ENCODE measurements around the gene GJB6. TPM values are rescaled to one million over a fixed set of nuclear protein-coding genes. Genes with fewer than 3 reads are reported as not detected.
A peak's percentile ranks its signal among the peaks of the same experiment; 100 is the strongest.

The GJB6 gene
- total and polyA plus RNA-seq, 12 donors = 0.06 to 0.61 TPM; not detected in 10

DNA sequence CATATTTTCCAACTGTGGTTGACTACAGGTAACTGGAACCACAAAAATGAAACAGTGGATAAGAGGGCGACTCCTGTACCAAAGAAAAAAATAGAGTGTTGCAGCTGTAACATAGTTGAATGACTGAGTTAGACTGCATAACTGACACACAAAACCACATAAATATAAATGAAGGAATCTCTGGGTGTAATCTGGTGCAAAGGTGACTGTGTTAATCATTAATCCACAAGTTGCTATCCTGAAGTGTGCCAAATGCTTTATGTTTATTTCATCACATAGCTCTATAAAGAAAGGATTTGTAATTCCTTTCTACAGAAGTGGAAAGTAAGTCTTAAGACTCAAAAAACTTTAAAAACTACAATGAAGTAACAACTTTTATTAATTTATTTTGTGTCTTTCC lies 33.3 kb downstream of the GJB6 start:
- Histone ChIP-seq H3K4me1 (peaks cover 0 to 6% (median 5%) of the 10 kb centered on the region in 9 donors), H3K9me3 (peaks cover 0 to 23% (median 4%) of the 10 kb centered on the region in 11 donors), H3K36me3 (no peaks in the 10 kb centered on the region), H3K27me3 (peaks cover 5 to 49% (median 34%) of the 10 kb centered on the region in 7 donors), H3K27ac (no peak overlapping the region), H3K4me3 (no peak overlapping the region)
- DNase-seq (no peak), ATAC-seq (no peak)
- 83 to 89% methylated on average over 1 of the region's 1 CpG for WGBS, 2 donors
- intact Hi-C loops (cut with DNase I) = loop anchor here in 9 of 10 donors (5.0 to 10.0 kb wide), 6 partner anchors 269 to 726 kb away; no protein-coding TSS in a partner anchor
- TF ChIP-seq, protein P1, sequence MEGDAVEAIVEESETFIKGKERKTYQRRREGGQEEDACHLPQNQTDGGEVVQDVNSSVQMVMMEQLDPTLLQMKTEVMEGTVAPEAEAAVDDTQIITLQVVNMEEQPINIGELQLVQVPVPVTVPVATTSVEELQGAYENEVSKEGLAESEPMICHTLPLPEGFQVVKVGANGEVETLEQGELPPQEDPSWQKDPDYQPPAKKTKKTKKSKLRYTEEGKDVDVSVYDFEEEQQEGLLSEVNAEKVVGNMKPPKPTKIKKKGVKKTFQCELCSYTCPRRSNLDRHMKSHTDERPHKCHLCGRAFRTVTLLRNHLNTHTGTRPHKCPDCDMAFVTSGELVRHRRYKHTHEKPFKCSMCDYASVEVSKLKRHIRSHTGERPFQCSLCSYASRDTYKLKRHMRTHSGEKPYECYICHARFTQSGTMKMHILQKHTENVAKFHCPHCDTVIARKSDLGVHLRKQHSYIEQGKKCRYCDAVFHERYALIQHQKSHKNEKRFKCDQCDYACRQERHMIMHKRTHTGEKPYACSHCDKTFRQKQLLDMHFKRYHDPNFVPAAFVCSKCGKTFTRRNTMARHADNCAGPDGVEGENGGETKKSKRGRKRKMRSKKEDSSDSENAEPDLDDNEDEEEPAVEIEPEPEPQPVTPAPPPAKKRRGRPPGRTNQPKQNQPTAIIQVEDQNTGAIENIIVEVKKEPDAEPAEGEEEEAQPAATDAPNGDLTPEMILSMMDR (IDR thresholded peaks at IDR 0.05) = no peak

DNA sequence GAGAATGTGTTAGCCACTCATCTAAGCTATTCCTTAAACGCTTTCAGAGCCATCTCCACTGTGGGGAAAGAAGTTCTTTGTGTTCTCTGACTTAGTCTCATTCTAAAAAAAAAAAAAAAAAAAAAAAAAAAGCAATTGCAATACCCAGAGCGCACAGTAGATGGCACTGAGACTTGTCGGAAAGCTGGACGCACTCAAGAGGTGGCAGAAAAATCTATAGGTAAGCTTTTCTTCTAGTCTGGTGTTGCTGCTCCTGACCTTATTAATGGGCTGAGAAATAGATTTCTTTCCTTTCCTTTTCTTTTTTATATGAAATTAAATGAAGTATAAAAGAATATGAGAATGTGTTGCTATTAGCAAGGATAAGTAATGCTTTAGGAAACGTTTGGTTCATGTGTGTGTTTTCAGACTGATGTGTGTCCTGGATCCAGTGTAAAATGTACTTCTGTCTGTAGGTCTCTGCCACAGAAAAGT lies 34.7 kb downstream of the GJB6 start:
- 9 to 11% methylated on average over 5 of the region's 5 CpGs for WGBS, 2 donors
- H3K27ac ChIP-seq = no peak overlapping the region
- no peaks in the 10 kb centered on the region for H3K36me3 ChIP-seq
- DNase-seq = no peak
- ATAC-seq = peak in 4 of 8 donors; percentile 16 to 59 (median 42)
- H3K9me3 ChIP-seq = peaks cover 0 to 20% (median 4%) of the 10 kb centered on the region in 11 donors
- H3K27me3 ChIP-seq = peaks cover 16 to 58% (median 48%) of the 10 kb centered on the region in 7 donors
- H3K4me3 ChIP-seq = no peak overlapping the region
- TF ChIP-seq, protein P1 (IDR thresholded peaks at IDR 0.05) = peak; percentile 52 to 77 (median 72)
- H3K4me1 ChIP-seq = peaks cover 3 to 20% (median 19%) of the 10 kb centered on the region in 9 donors
- intact Hi-C loops (cut with DNase I) = loop anchor here in 9 of 10 donors (1.0 to 10.0 kb wide), 7 partner anchors 270 to 727 kb away; no protein-coding TSS in a partner anchor

DNA sequence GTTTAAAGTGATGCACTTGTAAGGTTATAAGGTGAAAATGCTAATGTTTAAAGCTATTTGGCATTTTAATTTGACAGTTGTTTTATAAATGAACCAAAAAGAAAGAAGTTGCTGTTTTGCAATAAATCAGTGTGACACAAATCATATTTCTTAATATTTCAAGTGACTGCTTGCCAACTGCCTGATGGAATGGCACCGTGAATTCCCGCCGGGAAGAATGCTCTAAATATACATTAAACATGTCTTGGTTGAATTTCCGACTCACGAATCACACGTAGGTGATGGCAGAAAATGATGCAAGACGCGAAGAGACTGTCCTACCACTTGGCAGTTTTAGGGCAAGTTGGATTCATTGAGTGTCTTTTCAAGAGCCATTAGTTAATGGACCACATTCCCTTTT lies 36.3 kb downstream of the GJB6 start:
- Histone ChIP-seq H3K27ac (no peak overlapping the region), H3K9me3 (peaks cover 0 to 6% (median 0%) of the 10 kb centered on the region in 11 donors), H3K36me3 (no peaks in the 10 kb centered on the region), H3K4me1 (peaks cover 3 to 30% (median 23%) of the 10 kb centered on the region in 9 donors), H3K4me3 (no peak overlapping the region), H3K27me3 (peaks cover 17 to 74% (median 61%) of the 10 kb centered on the region in 7 donors)
- WGBS, 2 donors = 77 to 89% methylated on average over 8 of the region's 8 CpGs
- TF ChIP-seq, protein P1 (IDR thresholded peaks at IDR 0.05) = no peak
- no peak for DNase-seq
- intact Hi-C loops (cut with DNase I) = loop anchor here in 9 of 10 donors (5.0 to 10.0 kb wide), 6 partner anchors 272 to 729 kb away; no protein-coding TSS in a partner anchor
- ATAC-seq = no peak

DNA sequence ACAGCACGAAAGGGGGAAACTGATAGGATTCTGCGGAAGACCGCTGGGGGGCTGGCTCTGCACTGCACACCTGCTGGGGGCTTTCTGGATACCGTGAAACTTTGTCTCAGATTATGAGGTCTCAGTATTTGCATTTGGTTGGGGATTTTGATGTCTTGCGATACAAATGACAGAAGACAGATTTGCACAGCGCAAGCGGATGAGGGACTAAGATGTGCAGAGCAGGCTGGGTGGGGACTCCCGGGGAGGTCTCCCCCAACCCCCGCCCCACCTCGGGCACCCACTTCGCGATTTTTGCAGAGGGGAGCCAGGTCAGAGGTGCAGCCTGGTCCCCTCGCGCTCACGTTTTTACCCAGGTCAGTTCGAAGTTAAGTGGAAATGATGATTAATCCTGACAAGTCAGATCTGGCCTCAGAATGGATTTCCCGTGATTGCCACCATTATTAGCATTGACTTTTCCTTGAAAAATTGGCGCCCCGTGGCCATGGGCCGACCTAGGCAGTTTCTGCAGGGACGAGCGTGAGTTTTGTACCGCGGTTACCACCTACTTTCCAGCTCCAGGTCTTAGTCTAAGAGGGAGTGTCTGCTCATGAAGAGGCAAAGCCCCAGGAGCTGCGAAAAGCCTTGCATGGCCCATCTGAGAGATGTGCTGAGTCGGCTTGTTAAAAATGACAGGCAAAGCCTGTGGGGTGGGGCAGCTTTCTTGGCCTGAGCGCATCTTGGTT lies 38.0 kb downstream of the GJB6 start:
- Histone ChIP-seq H3K36me3 (no peaks in the 10 kb centered on the region), H3K4me1 (peaks cover 3 to 36% (median 23%) of the 10 kb centered on the region in 9 donors), H3K9me3 (no peaks in the 10 kb centered on the region), H3K27ac (no peak overlapping the region), H3K4me3 (peak overlapping the region in 7 of 10 donors; percentile 49 to 72 (median 62)), H3K27me3 (peaks cover 17 to 82% (median 61%) of the 10 kb centered on the region in 7 donors)
- 23 to 40% methylated on average over 27 of the region's 27 CpGs for WGBS, 2 donors
- TF ChIP-seq, protein P1 (IDR thresholded peaks at IDR 0.05) = no peak
- intact Hi-C loops (cut with DNase I) = loop anchor here in 3 of 10 donors (10.0 kb wide), 2 partner anchors 301 to 731 kb away; no protein-coding TSS in a partner anchor
- no peak for DNase-seq
- ATAC-seq = no peak

Data from heart right ventricle (tissue), 16 donors.